CD4-positive, alpha-beta T cell (primary cell): ENCODE data around the gene SAMD8. TPM values are rescaled to one million over a fixed set of nuclear protein-coding genes. Genes with fewer than 3 reads are reported as not detected.

Source experiments
- ATAC-seq: fragments of 200-7000 bp; cut with Tn5 transposase; one replicate; pipeline ENCODE4 v1.10.0; 2022; ENCODE audit warnings: mild to moderate bottlenecking; ENCODE audit not compliant: poor library complexity
- CTCF ChIA-PET: fragments of 350-600 bp; sonication (Branson Sonifier 250); formaldehyde crosslinking; loops from one replicate; lab custom pipeline; 2021; ENCODE audit warnings: antibody characterized with exemption, inconsistent platforms; lab: Charles Lee
- POLR2A ChIA-PET: fragments of 350-600 bp; sonication (Branson Sonifier 250); formaldehyde crosslinking; loops from one replicate; lab custom pipeline; 2021; ENCODE audit warnings: antibody characterized with exemption, inconsistent platforms; lab: Charles Lee
- DNase-seq, 14 experiments: peaks; one replicate each; pipeline ENCODE4 v3.0.0-alpha.2; 2013 to 2020; ENCODE audit warnings: mixed read lengths in 2 of 14
- H3K27ac ChIP-seq, 2 donors: one replicate each; pipeline versions ENCODE4 v1.5.1 to v1.7.0; 2013; ENCODE audit warnings: low read length in 2 of 2, low read depth in 1 of 2, mild to moderate bottlenecking in 1 of 2
- H3K27me3 ChIP-seq, 2 experiments: 1 replicate in 1 of 2; 2 replicates in 1 of 2; pipeline versions ENCODE4 v1.6.1 to v1.7.0; 2013; ENCODE audit warnings: low read length in 2 of 2, control low read depth in 1 of 2, mild to moderate bottlenecking in 1 of 2, moderate library complexity in 1 of 2; ENCODE audit not compliant: insufficient read depth in 2 of 2, control insufficient read depth in 1 of 2
- H3K36me3 ChIP-seq: one replicate; pipeline ENCODE4 v1.6.1; 2013; ENCODE audit warnings: low read length, control low read depth; ENCODE audit not compliant: insufficient read depth
- H3K4me1 ChIP-seq: one replicate; pipeline ENCODE4 v1.6.1; 2013; ENCODE audit warnings: low read length, control low read depth; ENCODE audit not compliant: insufficient read depth
- H3K4me3 ChIP-seq: one replicate; pipeline ENCODE4 v1.5.1; 2013; ENCODE audit warnings: mild to moderate bottlenecking, low read length, moderate library complexity
- H3K9me3 ChIP-seq, 2 experiments: 1 replicate in 1 of 2; 2 replicates in 1 of 2; pipeline versions ENCODE4 v1.6.1 to v1.7.0; 2013; ENCODE audit warnings: low read length in 2 of 2, mild to moderate bottlenecking in 2 of 2, control low read depth in 1 of 2, moderate library complexity in 1 of 2; ENCODE audit not compliant: control insufficient read depth in 1 of 2, insufficient read depth in 1 of 2
- H3K27ac Mint-ChIP-seq: one replicate; pipeline ENCODE4 v1.8.0; 2020; ENCODE audit warnings: mixed read lengths
- H3K27me3 Mint-ChIP-seq: one replicate; pipeline ENCODE4 v1.8.0; 2021; ENCODE audit warnings: mixed read lengths
- H3K36me3 Mint-ChIP-seq: one replicate; pipeline ENCODE4 v1.8.0; 2021; ENCODE audit warnings: low read depth, mixed read lengths
- H3K4me1 Mint-ChIP-seq: one replicate; pipeline ENCODE4 v1.8.0; 2021; ENCODE audit warnings: low read depth, mixed read lengths
- H3K4me3 Mint-ChIP-seq: one replicate; pipeline ENCODE4 v1.8.0; 2020; ENCODE audit warnings: mild to moderate bottlenecking, mixed read lengths
- H3K9me3 Mint-ChIP-seq: one replicate; pipeline ENCODE4 v1.8.0; 2020; ENCODE audit warnings: mixed read lengths
- intact Hi-C, 2 experiments: fragments of 100-400 bp; cut with DNase I in 1 of 2; cut with micrococcal nuclease in 1 of 2; formaldehyde crosslinking; loops; one replicate each; pipeline versions ENCODE4 v1.15.1 to v1.9.0; 2023 to 2025; cut with DNase I, micrococcal nuclease
- total RNA-seq, 174 experiments: library from RNA in 2 of 174; stranded (reverse) in 2 of 174; gene quantifications; one replicate each; pipeline ENCODE4 v1.2.3 and lab custom pipeline; 2021 to 2026
- TF ChIP-seq, protein P1 (sequence below): fragments of 200-600 bp; IDR thresholded peaks from one replicate; pipeline ENCODE4 v1.8.0; 2022; ENCODE audit warnings: antibody characterized with exemption, mild to moderate bottlenecking

The SAMD8 gene
- total RNA-seq, 2 experiments from 2014 or later: 34.1 to 37.4 TPM

DNA sequence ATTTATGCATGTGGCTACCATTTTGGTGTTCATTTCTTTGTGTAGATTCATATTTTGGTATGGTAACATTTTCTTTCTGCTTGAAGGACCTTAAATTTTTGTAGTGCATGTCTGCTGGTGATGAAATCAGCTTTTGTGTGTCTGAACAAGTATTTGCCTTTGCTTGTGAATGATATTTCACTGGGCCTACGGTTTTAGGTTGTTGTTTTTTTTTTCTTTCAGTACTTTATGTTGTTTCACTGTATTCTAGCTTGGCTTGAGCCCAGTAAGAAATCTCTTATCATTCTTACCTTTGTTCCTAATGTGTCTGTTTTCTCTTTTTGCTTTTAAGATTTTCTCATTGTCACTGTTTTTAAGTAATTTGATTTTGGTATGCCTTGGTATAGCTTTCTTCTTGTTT, 31.9 kb downstream of the SAMD8 start:
- H3K27me3 Mint-ChIP-seq: no peaks in the 10 kb centered on the region
- peaks cover 2% of the 10 kb centered on the region for H3K9me3 Mint-ChIP-seq
- peak overlapping the region; percentile 60 for H3K27ac Mint-ChIP-seq
- Histone ChIP-seq H3K4me3 (no peak overlapping the region), H3K4me1 (peaks cover 18% of the 10 kb centered on the region), H3K36me3 (no peaks in the 10 kb centered on the region), H3K27ac (no peak overlapping the region), H3K27me3 (no peaks in the 10 kb centered on the region), H3K9me3 (no peaks in the 10 kb centered on the region)
- POLR2A ChIA-PET: no interaction called here
- CTCF ChIA-PET: interaction anchor here (0.6 kb wide), 1 partner anchor 37 kb away, joined by 3 read pairs; no protein-coding TSS in a partner anchor
- no peak overlapping the region for H3K4me3 Mint-ChIP-seq
- intact Hi-C loops: no loop called here
- H3K4me1 Mint-ChIP-seq: peaks cover 66% of the 10 kb centered on the region
- ATAC-seq (no peak), DNase-seq (no peak)
- TF ChIP-seq, protein P1, sequence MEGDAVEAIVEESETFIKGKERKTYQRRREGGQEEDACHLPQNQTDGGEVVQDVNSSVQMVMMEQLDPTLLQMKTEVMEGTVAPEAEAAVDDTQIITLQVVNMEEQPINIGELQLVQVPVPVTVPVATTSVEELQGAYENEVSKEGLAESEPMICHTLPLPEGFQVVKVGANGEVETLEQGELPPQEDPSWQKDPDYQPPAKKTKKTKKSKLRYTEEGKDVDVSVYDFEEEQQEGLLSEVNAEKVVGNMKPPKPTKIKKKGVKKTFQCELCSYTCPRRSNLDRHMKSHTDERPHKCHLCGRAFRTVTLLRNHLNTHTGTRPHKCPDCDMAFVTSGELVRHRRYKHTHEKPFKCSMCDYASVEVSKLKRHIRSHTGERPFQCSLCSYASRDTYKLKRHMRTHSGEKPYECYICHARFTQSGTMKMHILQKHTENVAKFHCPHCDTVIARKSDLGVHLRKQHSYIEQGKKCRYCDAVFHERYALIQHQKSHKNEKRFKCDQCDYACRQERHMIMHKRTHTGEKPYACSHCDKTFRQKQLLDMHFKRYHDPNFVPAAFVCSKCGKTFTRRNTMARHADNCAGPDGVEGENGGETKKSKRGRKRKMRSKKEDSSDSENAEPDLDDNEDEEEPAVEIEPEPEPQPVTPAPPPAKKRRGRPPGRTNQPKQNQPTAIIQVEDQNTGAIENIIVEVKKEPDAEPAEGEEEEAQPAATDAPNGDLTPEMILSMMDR: no peak
- peaks cover 9% of the 10 kb centered on the region for H3K36me3 Mint-ChIP-seq

DNA sequence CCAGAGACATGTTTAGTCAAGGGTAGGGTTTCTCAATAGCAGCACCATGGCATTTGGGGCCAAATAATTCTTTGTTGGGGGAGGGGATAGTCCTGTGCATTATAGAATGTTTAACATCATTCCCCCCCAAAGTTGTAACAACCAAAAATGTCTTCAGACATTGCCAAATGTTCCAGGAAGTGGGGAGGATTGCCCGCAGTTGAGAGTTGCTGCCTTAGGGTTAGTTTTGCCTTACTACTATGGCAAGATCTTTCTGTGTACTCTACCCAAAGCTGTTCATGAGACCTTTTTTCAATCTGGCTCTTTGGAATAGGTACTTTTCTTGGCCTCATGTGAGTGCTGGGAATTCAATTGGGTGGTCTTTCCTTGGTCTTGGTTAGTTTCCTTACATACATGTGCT, 34.1 kb downstream of the SAMD8 start:
- POLR2A ChIA-PET: no interaction called here
- Mint-ChIP-seq H3K27me3 (no peaks in the 10 kb centered on the region), H3K4me1 (peaks cover 62% of the 10 kb centered on the region), H3K27ac (peak overlapping the region; percentile 55), H3K4me3 (no peak overlapping the region), H3K9me3 (peaks cover 2% of the 10 kb centered on the region), H3K36me3 (peaks cover 12% of the 10 kb centered on the region)
- intact Hi-C loops: no loop called here
- ATAC-seq (no peak), DNase-seq (no peak)
- CTCF ChIA-PET: no interaction called here
- Histone ChIP-seq H3K9me3 (no peaks in the 10 kb centered on the region), H3K36me3 (peaks cover 4% of the 10 kb centered on the region), H3K27ac (no peak overlapping the region), H3K27me3 (no peaks in the 10 kb centered on the region), H3K4me3 (no peak overlapping the region), H3K4me1 (peaks cover 18% of the 10 kb centered on the region)
- TF ChIP-seq, protein P1: no peak

DNA sequence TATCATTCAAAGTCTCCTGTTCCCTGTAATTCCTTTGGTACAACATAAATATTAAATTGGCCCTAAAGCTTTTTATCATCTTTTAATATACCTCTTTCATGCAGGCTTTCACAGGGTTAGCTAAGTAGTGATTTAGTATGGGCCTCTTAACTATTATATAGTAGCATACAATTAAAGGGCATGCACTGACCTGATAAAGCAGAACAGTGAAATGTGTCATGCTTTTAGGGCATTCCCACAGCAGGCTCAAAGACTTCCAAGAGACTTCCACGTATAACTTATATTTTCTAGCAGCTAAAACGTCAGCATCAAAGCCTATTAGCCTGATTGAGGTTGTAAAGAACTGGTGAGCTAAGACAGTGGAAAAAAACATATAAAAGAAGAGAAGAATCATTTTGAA, 35.3 kb downstream of the SAMD8 start:
- POLR2A ChIA-PET: no interaction called here
- H3K4me3 ChIP-seq: no peak overlapping the region
- H3K27ac ChIP-seq: no peak overlapping the region
- Mint-ChIP-seq H3K9me3 (peaks cover 2% of the 10 kb centered on the region), H3K27ac (no peak overlapping the region), H3K27me3 (no peaks in the 10 kb centered on the region), H3K36me3 (peaks cover 19% of the 10 kb centered on the region), H3K4me3 (no peak overlapping the region), H3K4me1 (peaks cover 61% of the 10 kb centered on the region)
- H3K27me3 ChIP-seq: no peaks in the 10 kb centered on the region
- TF ChIP-seq, protein P1: no peak
- H3K4me1 ChIP-seq: peaks cover 18% of the 10 kb centered on the region
- DNase-seq (no peak), ATAC-seq (no peak)
- H3K9me3 ChIP-seq: no peaks in the 10 kb centered on the region
- intact Hi-C loops: no loop called here
- CTCF ChIA-PET: no interaction called here
- peaks cover 14% of the 10 kb centered on the region for H3K36me3 ChIP-seq
